ENCODE measurements around the gene FAM240A.

GRCh38 chr3:46612324-46612723 lies at the start of gene FAM240A:
- no peak for TF ChIP-seq POLR2A (IDR thresholded peaks at IDR 0.05; ENCODE audit: borderline replicate concordance, extremely low read depth, insufficient read depth, insufficient read length)
- no peak for TF ChIP-seq CTCF (IDR thresholded peaks at IDR 0.05 in 2 of 3, conservative IDR thresholded peaks at IDR 0.05 in 1 of 3; ENCODE audit: borderline replicate concordance in 1 of 3, insufficient read depth in 1 of 3, low read depth in 2 of 3, low read length in 2 of 3)
- no peak for TF ChIP-seq EZH2 (IDR thresholded peaks at IDR 0.05)
- TF ChIP-seq MAX (IDR thresholded peaks at IDR 0.05): no peak
- TF ChIP-seq REST (IDR thresholded peaks at IDR 0.05; ENCODE audit: low read depth): no peak
- TF ChIP-seq ZNF274 (IDR thresholded peaks at IDR 0.05; ENCODE audit: low read depth, low read length): no peak
- no peak for TF ChIP-seq RAD21 (IDR thresholded peaks at IDR 0.05; ENCODE audit: low read depth)
